Activated T-cell treated with anti-CD3 and anti-CD28 coated beads for 4 hours (primary cell): ENCODE results near the gene GORASP1.

Source experiments
- DNase-seq: peaks from one replicate; pipeline ENCODE4 v3.0.0-alpha.2; 2020

GORASP1 gene

GRCh38 chr3:39124876-39125840, 17.7 kb upstream of the GORASP1 start:
- DNase-seq: no peak

- DNase-seq: no peak
Observed at GRCh38 chr3:39122813-39123212, 15.4 kb upstream of the GORASP1 start.

- DNase-seq: no peak
Observed at GRCh38 chr3:39121621-39122020, 14.2 kb upstream of the GORASP1 start.

- no peak for DNase-seq
Observed at GRCh38 chr3:39118931-39119660, 11.7 kb upstream of the GORASP1 start.

GRCh38 chr3:39118079-39118478, 10.7 kb upstream of the GORASP1 start:
- no peak for DNase-seq

- no peak for DNase-seq
Observed at GRCh38 chr3:39115870-39116269, 8.4 kb upstream of the GORASP1 start.

GRCh38 chr3:39114456-39114855, 7.0 kb upstream of the GORASP1 start:
- no peak for DNase-seq

- DNase-seq: no peak
Observed at GRCh38 chr3:39113291-39113690, 5.9 kb upstream of the GORASP1 start.

GRCh38 chr3:39112535-39112934, 5.1 kb upstream of the GORASP1 start:
- DNase-seq: no peak

- no peak for DNase-seq
Observed at GRCh38 chr3:39112113-39112512, 4.7 kb upstream of the GORASP1 start.

- no peak for DNase-seq
Observed at GRCh38 chr3:39110041-39110639, 2.7 kb upstream of the GORASP1 start.

GRCh38 chr3:39109086-39109485, 1.7 kb upstream of the GORASP1 start:
- DNase-seq: no peak

- DNase-seq: no peak
Observed at GRCh38 chr3:39108200-39108710, 828 bp upstream of the GORASP1 start.

- DNase-seq: no peak
Observed at GRCh38 chr3:39106851-39107387, 508 bp downstream of the GORASP1 start.

- DNase-seq: no peak
Observed at GRCh38 chr3:39106281-39106811, 1.1 kb downstream of the GORASP1 start.

- no peak for DNase-seq
Observed at GRCh38 chr3:39105687-39106063, 1.8 kb downstream of the GORASP1 start.

- peak; percentile 30 for DNase-seq
Observed at GRCh38 chr3:39104961-39105686, 2.3 kb downstream of the GORASP1 start.

- DNase-seq: no peak
Observed at GRCh38 chr3:39103791-39104552, 3.5 kb downstream of the GORASP1 start.

GRCh38 chr3:39103324-39103693, 4.1 kb downstream of the GORASP1 start:
- DNase-seq: no peak

GRCh38 chr3:39102504-39103323, 4.7 kb downstream of the GORASP1 start:
- no peak for DNase-seq
